ENCODE results near the gene ECPAS.

DNA sequence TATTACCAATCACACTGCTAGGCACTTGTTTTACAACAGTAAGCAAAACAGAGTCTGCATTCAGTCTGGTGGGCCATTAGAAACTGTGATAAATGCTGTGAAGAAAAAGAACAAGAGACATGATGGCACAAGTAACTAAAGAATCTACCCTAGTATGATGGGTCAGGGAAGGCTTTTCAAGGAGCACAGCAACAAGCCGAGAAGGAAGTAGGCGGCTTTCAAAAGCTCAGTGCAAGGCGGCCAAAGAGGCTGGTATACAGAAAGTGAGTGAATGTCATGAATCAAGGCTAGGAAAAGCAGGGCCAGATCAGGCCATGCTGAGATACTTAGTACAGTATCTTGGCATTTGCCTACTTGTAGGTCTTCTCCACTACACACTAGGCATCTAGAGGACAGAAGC, 76.4 kb downstream of the ECPAS start:
- TF ChIP-seq POLR2A (IDR thresholded peaks at IDR 0.05; ENCODE audit: low read length) (no peak), GATA1 (IDR thresholded peaks at IDR 0.05; ENCODE audit: low read depth, low read length) (no peak)

Data from erythroblast (primary cell).